Measurements from ENCODE around the gene GEMIN7. TPM values are rescaled to one million over a fixed set of nuclear protein-coding genes. Genes with fewer than 3 reads are reported as not detected.
"Not testable (repeated sequence)": the region's sequence is repeated elsewhere in the genome, so short reads cannot be mapped to it uniquely, and the experiment has no call there.

The GEMIN7 gene
- total RNA-seq, 1 donor from 2014 or later = 35.2 TPM

- intact Hi-C loops (cut with micrococcal nuclease) = no loop called here
Observed at GRCh38 chr19:45102481-45102880, 23.4 kb downstream of the GEMIN7 start.

DNA sequence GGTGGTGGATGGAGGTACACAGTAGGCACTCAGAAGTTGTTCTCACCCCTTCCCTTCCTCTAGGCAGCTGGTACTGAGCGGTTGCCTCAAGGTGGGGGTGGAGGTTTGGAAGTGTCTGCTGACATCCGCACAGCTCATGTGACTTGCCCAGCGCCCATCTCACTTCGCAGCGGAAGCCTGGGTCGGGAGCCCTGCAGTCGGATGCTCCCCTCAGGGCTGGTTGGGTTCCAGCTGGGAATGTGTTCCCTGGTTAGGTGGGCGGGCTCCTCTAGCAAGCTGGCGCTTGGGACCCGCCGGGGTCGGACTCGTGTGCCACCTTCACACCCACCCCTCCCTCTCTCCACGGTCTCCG, 24.1 kb downstream of the GEMIN7 start:
- intact Hi-C loops (cut with micrococcal nuclease) = no loop called here

GRCh38 chr19:45103508-45104319, 24.7 kb downstream of the GEMIN7 start:
- intact Hi-C loops (cut with micrococcal nuclease) = no loop called here

DNA sequence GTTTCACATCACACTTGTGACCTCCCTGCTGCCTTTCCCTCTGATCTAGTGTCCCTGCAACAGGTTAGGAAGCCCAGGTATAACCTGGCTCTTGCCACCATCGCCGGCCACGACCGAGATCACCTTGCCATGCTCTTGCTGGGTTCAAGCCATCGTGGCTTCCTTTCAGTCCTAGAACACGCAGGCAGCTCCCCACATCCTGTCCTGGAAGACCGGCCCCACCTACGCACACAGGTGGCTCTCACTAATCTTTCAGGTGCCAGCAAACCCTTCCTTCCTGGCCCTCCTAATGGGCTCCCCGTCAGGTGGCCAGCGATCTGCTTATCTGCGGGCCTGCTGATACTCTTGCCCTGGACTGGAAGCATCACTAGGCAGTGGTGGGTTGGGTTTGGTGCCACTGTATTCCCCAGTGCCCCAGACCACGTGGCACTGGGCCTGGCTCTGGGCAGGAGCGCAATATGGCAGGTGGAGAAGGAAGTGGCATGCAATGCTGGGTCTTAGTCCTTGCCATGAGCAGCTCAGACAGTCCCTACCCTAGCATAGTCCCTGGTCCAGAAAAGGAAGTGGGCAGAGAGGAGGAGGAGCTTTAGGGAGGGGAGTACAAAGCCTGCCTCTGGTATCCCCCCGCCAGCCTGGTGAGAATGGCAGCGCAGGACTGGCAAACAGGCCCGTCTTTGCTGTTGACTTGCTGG, 25.7 kb downstream of the GEMIN7 start:
- intact Hi-C loops (cut with micrococcal nuclease) = no loop called here

GRCh38 chr19:45106363-45106762, 27.3 kb downstream of the GEMIN7 start:
- intact Hi-C loops (cut with micrococcal nuclease) = not testable (repeated sequence)

GRCh38 chr19:45107621-45108150, 28.6 kb downstream of the GEMIN7 start:
- intact Hi-C loops (cut with micrococcal nuclease) = no loop called here

DNA sequence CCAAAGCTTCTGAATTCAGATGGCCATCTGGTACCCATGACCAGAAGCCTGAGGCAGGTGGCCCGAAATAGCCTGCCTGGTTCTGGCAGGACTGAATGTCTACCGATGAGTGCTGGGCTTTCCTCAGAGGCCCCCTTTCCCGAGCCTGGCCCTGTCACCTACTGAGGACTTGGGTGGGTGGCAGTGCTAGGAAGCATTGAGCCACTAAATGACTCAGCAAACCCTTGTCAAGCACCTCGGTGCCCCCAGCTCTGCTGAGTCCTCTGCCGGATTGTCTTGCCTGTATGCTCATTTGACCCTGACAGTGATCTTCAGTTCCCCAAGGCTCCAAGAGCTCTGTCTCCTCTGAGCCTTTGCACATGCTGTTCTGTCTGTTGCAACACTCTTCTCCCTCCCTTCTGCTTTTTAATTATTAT, 31.8 kb downstream of the GEMIN7 start:
- intact Hi-C loops (cut with micrococcal nuclease) = no loop called here

DNA sequence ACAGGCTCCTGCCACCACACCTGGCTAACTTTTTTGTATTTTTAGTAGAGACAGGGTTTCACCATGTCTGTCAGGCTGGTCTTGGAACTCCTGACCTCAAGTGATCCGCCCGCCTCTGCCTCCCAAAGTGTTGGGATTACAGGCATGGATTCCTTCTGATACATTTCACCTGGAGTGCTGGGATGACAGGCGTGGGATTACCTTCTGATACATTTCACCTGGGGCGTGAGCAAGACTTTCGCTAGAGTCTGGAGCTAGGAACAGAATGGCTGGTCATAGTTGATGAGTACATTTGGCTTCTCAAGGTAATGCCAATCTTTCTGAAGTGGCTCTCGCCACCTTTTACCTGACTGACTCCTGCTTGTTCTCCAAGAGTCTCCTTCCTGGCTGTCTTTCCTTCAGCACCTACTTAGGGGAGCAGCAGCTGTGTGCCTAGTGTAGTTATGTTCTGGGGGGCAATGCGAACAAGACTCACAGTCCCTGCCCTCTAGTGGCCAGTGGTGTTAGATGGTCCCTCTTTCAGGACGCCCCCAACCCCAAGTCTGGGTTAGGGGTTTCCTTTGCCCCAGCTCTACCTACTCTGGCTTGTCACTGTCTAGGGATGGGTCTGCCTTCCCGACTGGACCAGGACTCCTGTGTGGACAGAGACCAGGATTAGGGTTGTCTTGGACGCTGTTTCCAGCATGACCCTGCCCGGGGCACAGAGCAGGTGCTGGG, 33.2 kb downstream of the GEMIN7 start:
- intact Hi-C loops (cut with micrococcal nuclease) = no loop called here

DNA sequence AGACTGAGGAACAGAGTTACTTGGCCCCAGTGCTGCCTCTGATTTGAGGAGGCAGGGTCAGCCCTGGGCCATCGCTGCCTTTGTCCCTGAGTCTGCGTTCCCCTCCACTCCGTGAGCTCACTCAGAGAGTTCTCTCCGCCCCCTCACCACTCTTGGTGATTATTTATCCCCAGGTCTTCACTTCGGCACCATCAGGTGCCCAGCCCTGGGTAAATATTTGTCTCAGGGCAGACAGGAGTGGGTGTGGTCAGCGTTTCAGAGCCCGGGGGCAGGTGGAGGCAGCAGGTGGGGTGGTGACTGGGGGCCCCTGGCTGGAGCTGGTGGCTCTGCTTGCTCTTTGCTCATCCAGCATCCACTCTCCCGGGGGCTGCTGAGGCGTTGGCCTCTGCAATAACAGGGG, 34.6 kb downstream of the GEMIN7 start:
- intact Hi-C loops (cut with micrococcal nuclease) = no loop called here

- intact Hi-C loops (cut with micrococcal nuclease) = no loop called here
Observed at GRCh38 chr19:45114116-45114515, 35.1 kb downstream of the GEMIN7 start.

GRCh38 chr19:45115809-45116615, 37.0 kb downstream of the GEMIN7 start:
- intact Hi-C loops (cut with micrococcal nuclease) = no loop called here

- intact Hi-C loops (cut with micrococcal nuclease) = no loop called here
Observed at GRCh38 chr19:45117167-45117594, 38.1 kb downstream of the GEMIN7 start.

- intact Hi-C loops (cut with micrococcal nuclease) = no loop called here
Observed at GRCh38 chr19:45117671-45118070, 38.6 kb downstream of the GEMIN7 start.

- intact Hi-C loops (cut with micrococcal nuclease) = no loop called here
Observed at GRCh38 chr19:45118106-45118505, 39.0 kb downstream of the GEMIN7 start.

DNA sequence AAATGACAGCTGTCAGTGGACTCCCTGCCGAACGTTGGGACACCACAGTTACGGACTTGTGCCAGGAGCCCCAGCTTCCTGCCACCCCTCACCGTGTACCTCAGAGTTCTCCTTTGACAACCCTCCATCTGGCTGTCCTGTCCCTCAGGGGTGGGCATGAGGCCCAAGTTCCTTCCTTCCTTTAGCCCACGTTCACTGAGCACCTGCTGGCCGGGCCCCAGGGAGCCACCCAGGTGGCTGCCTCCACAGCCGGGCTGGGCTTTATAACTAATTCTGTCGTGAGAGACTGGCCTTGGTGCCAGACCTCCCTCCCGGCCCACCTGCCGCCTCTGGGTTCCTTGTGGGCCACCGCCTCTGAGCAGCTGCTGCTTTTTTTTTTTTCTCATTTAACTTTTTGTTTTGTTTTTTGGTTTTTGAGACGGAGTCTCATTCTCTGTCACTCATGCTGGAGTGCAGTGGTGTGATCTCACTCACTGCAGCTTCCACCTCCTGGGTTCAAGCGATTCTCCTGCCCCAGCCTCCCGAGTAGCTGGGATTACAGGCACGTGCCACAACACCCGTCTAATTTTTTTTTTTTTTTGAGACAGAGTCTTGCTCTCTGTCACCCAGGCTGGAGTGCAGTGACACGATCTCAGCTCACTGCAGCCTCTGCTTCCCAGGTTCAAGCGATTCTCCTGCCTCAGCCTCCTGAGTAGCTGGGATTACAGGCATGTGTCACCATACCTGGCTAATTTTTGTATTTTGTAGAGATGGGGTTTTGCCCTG, 39.7 kb downstream of the GEMIN7 start:
- intact Hi-C loops (cut with micrococcal nuclease) = not testable (repeated sequence)

DNA sequence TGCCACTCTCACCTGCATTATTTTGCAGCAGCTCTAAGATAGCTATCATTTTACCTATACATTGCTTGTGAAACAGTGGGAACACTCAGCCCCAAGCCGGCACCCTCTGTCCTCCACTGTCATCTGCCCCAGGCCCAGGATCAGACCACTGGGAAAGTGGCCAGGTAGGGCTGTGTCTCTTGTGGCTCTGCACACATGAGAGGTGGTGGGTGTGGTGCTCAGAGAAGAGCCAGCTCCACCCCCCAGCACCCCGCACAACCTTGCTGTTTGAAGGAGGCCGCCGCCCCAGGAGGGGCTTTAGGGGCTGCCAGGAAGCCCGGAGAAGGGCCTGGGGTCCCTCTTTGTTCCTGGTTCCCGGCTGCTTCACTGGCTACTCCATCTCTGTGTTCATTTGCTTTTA, 40.5 kb downstream of the GEMIN7 start:
- intact Hi-C loops (cut with micrococcal nuclease) = no loop called here

DNA sequence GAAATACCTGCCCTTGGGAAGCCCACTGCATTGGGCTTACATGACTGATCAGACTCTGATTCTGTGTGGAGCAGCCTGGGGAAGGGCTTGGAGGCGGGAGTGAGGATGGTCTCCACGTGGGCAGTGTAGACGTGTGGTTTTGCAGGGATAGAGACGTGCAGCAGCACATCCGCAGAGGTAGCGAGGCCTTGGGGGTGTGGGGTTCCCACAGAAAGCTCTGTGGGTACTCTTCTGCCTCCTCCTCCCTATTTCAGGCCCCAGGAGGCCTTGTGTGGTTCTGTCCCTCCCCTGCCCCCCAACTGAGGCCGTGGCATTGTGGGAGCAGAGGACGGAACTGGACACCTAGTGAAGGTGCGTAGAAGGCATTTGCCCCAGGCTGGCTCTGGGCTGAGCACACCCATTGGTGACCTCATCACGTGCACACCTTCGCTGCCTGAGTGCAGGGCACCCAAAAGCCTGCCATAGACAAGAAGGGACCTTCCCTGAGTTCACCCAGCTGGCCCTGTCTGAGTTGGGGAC, 42.8 kb downstream of the GEMIN7 start:
- intact Hi-C loops (cut with micrococcal nuclease) = no loop called here

- intact Hi-C loops (cut with micrococcal nuclease) = no loop called here
Observed at GRCh38 chr19:45122832-45123231, 43.8 kb downstream of the GEMIN7 start.

- intact Hi-C loops (cut with micrococcal nuclease) = no loop called here
Observed at GRCh38 chr19:45123440-45123850, 44.4 kb downstream of the GEMIN7 start.

DNA sequence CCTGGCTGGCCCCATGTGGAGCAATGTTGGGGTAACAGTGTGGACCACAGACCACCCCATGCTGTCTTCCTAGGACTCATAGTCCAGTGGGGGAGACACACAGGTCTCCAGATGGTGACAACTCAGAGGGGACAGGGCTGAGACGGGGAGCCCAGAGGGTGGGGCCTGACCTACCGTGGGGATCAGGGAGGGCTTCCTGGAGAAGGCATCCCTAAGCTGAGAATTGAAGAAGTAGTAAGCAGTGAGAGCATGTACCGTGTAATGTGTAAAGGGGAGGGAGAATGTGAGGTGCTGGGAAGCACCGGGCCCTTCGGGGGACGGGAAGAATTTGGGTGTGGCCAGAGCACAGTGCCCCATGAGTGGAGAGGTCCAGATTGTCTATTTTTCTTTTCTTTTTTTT, 45.0 kb downstream of the GEMIN7 start:
- intact Hi-C loops (cut with micrococcal nuclease) = no loop called here

Measured in T-helper 1 cell treated with Interleukin-12 subunit alpha and Interleukin-12 subunit beta and Interleukin-4 antibody, amounts not matched to agents 30 ng/mL and 1 ng/mL, for 36 hours (primary cell).